A549 (cell line): ENCODE measurements around the gene OCA2.

Source experiments
- CHD4 ChIP-seq: fragments of 200-600 bp; sonication (generic); IDR thresholded peaks from 2 replicates; pipeline ENCODE4 v1.6.1; 2016; ENCODE audit warnings: antibody characterized with exemption, mild to moderate bottlenecking, borderline replicate concordance
- CTCF ChIP-seq: fragments of >200 bp; sonication (Bioruptor Twin); formaldehyde crosslinking; IDR thresholded peaks from 3 replicates; pipeline ENCODE4 v1.5.1; 2016
- JUN ChIP-seq, 2 experiments: fragments of >200 bp; sonication (Bioruptor Twin); formaldehyde crosslinking; IDR thresholded peaks; 2 replicates in 1 of 2; 3 replicates in 1 of 2; pipeline ENCODE4 v1.6.1; 2016 to 2017
- MYC ChIP-seq: IDR thresholded peaks from 2 replicates; pipeline ENCODE4 v1.6.1; 2012; ENCODE audit warnings: mild to moderate bottlenecking, inconsistent platforms, low read length, improper control_type of control experiment, borderline replicate concordance
- POLR2A ChIP-seq: IDR thresholded peaks from 2 replicates; pipeline ENCODE4 v1.6.1; 2012; ENCODE audit warnings: mild to moderate bottlenecking, low read length
- POLR2AphosphoS2 ChIP-seq: conservative IDR thresholded peaks from 2 replicates; pipeline ENCODE4 v1.6.1; 2012; ENCODE audit warnings: low read length, improper control_type of control experiment, inconsistent platforms
- RFX5 ChIP-seq: fragments of 450-650 bp; IDR thresholded peaks from 2 replicates; pipeline ENCODE4 v1.7.1; 2014; ENCODE audit warnings: antibody characterized with exemption, mild to moderate bottlenecking, moderate library complexity
- SMC3 ChIP-seq: fragments of >200 bp; sonication (Bioruptor Twin); formaldehyde crosslinking; IDR thresholded peaks from 3 replicates; pipeline ENCODE4 v1.6.1; 2018; ENCODE audit warnings: inconsistent platforms

GRCh38 chr15:28131400-28131799 lies 32.3 kb upstream of the OCA2 start:
- TF ChIP-seq POLR2A = no peak
- TF ChIP-seq POLR2AphosphoS2 = no peak
- no peak for TF ChIP-seq CTCF
- TF ChIP-seq CHD4 = no peak
- TF ChIP-seq RFX5 = no peak
- TF ChIP-seq JUN (IDR thresholded peaks at IDR 0.05) = no peak
- no peak for TF ChIP-seq SMC3
- no peak for TF ChIP-seq MYC
